SK-N-SH (cell line): Measurements from ENCODE around the gene PITPNB.

Source experiments
- EP300 ChIP-seq, 2 experiments: IDR thresholded peaks; 2 replicates each; pipeline versions ENCODE4 v1.4.0 to v1.6.1; 2012; ENCODE audit warnings: borderline replicate concordance in 1 of 2, low read depth in 1 of 2, low read length in 1 of 2
- EZH2phosphoT487 ChIP-seq: fragments of 200-600 bp; sonication (generic); IDR thresholded peaks from 2 replicates; pipeline ENCODE4 v1.6.1; 2017; ENCODE audit warnings: low read depth, mixed run types, mild to moderate bottlenecking, antibody characterized with exemption, moderate library complexity, borderline replicate concordance
- RAD21 ChIP-seq: IDR thresholded peaks from 2 replicates; pipeline ENCODE4 v1.6.1; 2012; ENCODE audit warnings: mild to moderate bottlenecking, low read length
- TCF12 ChIP-seq: IDR thresholded peaks from 2 replicates; pipeline ENCODE4 v1.4.0; 2012
- TF ChIP-seq, protein P1 (sequence below): fragments of 200-600 bp; sonication (generic); IDR thresholded peaks from 2 replicates; pipeline ENCODE4 v1.6.1; 2017; ENCODE audit warnings: antibody characterized with exemption, mild to moderate bottlenecking, moderate library complexity
- TF ChIP-seq, protein P2 (sequence below): IDR thresholded peaks from 2 replicates; pipeline ENCODE4 v1.4.0; 2012; ENCODE audit warnings: low read depth

DNA sequence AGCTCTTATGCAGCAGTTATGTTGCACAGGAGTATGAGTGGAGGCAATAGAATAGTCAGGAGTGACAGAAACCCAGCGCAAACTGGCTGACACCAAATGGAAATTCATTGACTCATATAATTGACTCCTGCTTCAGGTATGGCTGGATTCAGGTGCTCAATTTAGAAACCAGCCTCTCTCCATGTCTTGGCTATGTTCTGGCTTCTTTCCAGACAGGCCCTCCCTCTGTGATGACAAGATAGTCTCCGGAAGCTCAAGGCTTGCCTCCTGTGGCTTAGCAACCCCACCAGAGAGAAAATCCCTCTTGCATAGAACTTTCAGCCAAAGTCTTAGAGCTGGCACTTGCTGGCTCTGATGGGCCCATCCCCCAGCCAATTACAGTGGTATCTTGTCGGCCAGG is 89.4 kb downstream of the PITPNB start:
- TF ChIP-seq, protein P1, sequence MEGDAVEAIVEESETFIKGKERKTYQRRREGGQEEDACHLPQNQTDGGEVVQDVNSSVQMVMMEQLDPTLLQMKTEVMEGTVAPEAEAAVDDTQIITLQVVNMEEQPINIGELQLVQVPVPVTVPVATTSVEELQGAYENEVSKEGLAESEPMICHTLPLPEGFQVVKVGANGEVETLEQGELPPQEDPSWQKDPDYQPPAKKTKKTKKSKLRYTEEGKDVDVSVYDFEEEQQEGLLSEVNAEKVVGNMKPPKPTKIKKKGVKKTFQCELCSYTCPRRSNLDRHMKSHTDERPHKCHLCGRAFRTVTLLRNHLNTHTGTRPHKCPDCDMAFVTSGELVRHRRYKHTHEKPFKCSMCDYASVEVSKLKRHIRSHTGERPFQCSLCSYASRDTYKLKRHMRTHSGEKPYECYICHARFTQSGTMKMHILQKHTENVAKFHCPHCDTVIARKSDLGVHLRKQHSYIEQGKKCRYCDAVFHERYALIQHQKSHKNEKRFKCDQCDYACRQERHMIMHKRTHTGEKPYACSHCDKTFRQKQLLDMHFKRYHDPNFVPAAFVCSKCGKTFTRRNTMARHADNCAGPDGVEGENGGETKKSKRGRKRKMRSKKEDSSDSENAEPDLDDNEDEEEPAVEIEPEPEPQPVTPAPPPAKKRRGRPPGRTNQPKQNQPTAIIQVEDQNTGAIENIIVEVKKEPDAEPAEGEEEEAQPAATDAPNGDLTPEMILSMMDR = no peak
- TF ChIP-seq, protein P2, sequence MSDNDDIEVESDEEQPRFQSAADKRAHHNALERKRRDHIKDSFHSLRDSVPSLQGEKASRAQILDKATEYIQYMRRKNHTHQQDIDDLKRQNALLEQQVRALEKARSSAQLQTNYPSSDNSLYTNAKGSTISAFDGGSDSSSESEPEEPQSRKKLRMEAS = no peak
- TF ChIP-seq RAD21 (no peak), EZH2phosphoT487 (no peak), TCF12 (no peak), EP300 (IDR thresholded peaks at IDR 0.05; ENCODE audit: borderline replicate concordance in 1 of 2, low read depth in 1 of 2, low read length in 1 of 2) (no peak)
